Lung microvascular endothelial cell (primary cell): Measurements from ENCODE around the gene SGK1. TPM values are rescaled to one million over a fixed set of nuclear protein-coding genes. Genes with fewer than 3 reads are reported as not detected.
"Not testable (repeated sequence)": the region's sequence is repeated elsewhere in the genome, so short reads cannot be mapped to it uniquely, and the experiment has no call there.

Source experiments
- DNase-seq, 2 donors: peaks; one replicate each; pipeline versions ENCODE4 v3.0.0 to v3.0.0-alpha.2; 2010; ENCODE audit warnings: low read depth in 2 of 2
- total RNA-seq: library from RNA; depleted of rRNA; stranded (reverse); fragments of >200 nt; gene quantifications from 2 replicates; pipeline ENCODE4 v1.2.1, GENCODE V29; 2014

The SGK1 gene
- total RNA-seq, 1 donor from 2014 or later, result 272 TPM

DNA sequence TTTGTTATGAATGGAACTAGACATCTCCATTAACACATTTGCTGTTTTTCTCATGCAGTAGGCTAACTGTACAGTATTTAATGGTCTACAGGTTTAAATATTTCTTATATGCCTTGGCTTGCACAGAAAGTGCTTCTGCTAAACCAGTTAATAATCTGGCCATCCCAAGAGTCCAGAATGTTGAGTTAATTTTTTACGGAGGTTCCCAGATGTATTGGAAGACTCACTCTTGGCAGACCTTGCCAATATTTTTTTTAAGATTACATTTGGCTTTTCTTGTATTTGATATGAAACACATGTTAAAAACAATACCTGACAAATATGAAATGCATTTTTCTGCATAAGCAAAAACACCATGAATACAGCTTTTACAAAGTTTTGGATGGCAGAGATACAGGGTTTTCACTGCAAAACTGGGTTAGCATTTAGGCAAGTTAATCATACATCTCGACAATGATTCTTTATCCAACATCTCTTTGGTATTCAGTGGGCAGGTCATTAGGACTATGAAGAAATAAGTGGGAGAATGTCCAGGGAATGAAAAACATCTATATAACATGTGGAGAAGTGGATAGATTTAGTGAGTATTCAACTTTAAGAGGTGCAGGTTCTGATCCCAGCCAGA is 94.0 kb downstream of the SGK1 start:
- DNase-seq, result no peak

DNA sequence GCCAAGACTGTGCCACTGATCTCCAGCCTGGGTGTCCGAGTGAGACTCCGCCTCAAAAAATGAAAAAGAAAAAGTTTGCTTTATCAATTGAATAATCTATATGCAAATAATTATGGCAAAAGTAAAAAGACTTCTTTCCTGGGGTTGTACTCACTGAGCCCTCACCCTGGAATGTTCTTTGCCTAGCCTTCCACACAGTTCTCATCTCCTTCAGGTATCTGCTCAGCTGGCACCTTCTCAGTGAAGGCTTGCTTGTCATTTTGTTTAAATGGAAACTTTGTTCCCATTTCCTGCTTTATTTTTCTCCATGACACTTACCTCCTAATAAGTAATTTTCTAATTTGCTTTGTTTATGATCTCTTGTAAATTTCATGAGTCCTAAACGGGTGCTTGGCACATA is 96.7 kb downstream of the SGK1 start:
- DNase-seq, result no peak

DNA sequence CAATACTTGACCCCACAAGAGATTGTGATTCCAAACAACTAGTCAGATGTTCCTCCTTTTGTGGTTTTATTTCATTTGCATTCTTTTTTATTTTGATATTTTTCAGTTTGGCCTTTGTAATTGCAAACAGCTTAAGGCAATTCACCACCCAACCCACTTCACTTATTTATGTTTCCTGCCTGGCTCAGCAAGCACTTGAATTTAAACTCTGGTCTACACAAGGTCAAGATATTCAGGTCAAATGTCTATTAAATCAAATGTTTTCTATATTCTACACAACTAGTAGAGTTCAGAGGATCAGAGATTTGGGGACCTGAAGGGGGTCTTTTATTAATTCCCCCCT is 100.1 kb downstream of the SGK1 start:
- DNase-seq, result no peak

DNA sequence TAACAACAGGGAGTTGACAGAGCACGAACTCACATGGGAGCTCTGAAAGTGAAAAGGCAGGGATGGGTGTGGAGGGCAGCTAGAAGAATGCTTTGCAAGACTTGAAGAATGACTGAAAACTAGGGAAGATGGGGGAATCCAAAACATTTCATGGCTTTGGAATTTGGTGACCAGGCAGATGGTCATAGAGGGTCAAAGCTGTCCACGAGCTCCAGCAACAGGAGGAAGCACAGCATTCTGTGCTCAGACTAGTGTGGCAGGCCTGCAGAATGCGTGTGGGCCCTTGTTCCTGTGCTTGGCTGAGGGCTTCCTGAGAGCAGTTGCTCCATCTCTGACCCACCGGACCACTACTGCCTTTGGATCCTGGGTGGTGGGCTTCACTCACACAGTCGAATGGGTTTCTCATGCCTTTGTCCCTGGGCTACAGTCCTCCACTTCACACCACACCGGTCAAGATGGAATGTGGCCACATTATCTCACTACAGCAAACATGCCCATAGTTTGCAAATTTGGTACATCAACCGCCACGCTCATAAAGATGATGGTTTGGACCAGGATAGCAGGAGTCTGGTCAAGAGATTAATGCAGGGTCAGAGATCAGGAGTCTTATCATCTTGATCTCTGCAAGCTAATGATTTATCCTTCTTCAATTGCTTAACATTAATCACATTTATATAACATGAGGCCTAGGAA is 100.7 kb downstream of the SGK1 start:
- DNase-seq, result no peak

DNA sequence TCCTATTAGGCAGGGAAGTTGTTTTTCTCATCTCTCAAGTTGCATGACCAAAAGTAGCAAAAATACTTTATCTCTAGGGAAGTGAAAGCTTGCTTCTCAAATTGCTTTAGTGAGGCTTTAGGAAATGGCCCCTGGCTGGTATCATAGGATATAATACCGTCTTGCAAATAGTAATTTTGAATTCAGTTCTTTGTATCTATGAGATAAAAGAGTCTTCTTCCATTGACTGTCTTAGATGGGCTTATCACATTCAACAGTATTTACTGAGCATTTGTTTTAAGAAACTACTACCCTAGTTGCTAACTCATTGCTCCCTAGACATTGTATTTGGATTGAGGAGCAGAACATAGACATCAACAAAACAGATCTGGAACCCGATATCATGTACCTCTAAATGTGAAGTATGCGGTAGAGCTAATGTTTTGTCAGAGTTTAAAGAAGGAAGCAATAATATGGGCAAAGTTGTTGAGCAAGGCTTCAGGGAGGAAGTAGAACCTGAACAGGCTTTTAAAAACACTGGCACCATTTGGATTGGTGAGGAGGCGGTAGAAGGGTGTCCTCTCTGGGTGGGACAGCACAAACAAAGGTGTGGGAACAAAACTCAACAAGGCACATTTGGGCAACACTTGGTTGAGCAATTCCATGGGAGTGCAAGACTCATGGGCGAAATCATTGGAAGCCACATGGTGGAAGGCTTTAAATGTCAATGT is 101.5 kb downstream of the SGK1 start:
- DNase-seq, result no peak

DNA sequence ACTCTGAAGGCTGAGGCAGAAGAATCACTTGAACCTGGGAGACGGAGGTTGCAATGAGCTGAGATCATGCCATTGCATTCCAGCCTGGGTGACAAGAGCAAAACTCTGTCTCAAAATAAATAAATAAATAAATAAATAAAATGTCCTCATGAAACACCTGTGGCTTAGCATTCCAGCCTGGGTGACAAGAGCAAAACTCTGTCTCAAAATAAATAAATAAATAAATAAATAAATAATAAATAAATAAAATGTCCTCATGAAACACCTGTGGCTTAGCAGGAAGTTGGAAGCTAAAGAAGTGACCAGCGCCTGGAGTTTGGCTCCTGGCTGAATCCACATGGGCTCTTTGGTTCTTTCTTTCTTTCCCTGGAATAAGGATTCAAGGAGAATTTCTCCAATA is 104.5 kb downstream of the SGK1 start:
- DNase-seq, result not testable (repeated sequence)

DNA sequence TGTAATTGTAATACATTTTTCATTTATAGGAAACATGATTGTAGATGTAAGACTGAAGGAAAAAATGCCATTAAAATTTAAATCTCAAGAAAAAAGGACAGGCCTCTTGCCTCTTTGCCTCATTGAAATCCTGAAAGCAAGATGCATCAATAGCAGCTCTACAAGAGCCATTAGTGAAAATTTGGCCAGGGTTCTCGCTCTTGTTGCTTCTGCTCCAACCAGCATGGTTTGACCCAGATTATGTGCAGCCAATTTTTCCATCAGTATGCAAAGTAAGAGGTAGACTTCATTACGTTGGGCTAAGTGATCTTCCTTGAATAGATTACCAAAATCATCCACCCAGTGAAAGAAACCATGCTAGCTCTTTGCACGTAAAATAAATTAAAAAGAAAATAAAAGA is 106.6 kb downstream of the SGK1 start:
- DNase-seq, result no peak

DNA sequence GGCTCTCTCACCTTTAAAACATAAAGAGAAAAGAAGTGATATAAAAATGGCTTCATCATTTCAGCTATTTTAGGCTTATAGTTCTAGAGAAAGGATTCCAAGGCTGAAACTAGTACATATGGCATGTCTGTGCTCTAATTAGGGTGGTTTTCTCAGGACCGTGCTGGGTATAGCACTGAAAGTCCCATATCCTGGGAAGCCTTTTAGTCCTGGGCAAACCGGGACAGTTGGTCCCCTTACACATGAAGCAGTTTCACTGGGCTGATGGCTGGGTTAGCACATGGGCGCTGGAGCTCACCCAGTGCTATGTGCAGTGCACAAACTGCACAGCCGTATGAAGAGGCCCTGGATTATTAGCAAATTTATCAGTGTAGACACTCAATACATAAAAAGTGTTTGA is 110.5 kb downstream of the SGK1 start:
- DNase-seq, result no peak

DNA sequence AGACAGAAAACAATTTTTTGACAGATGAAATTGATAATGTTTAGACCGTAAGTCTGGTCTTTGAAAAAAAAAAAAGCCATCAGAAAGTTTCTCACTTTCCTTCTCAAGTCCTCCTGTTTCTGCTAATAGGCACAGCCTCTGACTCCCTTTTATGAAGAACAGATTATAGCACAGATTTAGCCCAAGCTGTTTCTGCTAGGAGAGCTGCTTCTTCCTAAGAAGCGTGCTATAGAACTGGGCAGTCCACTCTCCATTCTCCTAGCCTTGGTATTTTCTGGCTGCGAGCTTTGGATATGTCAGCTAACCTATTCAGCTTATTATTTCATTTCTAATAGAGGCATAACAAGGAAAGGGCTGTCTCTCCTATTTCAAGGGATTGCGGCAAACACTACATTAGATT is 112.5 kb downstream of the SGK1 start:
- DNase-seq, result no peak

DNA sequence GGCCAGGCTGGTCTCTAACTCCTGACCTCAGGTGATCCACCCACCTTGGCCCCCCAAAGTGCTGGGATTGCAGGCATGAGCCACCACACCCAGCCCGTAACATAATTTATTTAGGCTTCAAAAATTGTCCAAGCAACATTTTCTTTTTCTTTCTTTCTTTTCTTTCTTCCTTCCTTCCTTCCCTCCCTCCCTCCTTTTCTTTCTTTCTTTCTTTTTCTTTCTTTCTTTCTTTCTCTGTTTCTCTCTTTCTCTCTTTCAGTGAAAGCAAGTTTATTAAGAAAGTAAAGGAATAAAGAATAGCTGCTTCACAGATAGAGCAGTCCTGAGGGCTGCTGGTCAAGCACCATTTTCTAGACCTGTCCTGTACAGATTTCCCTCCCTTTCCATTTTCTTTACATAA is 113.2 kb downstream of the SGK1 start:
- DNase-seq, result not testable (repeated sequence)

DNA sequence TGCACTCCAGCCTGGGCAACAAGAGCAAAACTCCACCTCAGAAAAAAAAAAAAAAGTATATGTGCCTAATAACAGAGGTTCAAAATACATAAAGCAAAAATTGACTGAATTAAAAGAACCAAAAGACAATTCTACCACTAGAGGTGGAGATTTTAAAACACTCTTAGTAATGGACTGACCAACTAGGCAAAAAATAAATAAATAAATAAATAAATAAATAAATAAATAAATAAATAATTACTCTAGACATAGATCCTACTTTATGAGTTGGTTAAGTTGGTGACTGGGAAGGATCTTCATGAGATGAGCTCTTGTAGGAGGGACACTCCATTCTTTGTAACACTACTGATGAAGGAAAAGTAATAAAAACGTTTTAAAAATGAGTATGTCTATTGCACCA is 113.9 kb downstream of the SGK1 start:
- no peak for DNase-seq

DNA sequence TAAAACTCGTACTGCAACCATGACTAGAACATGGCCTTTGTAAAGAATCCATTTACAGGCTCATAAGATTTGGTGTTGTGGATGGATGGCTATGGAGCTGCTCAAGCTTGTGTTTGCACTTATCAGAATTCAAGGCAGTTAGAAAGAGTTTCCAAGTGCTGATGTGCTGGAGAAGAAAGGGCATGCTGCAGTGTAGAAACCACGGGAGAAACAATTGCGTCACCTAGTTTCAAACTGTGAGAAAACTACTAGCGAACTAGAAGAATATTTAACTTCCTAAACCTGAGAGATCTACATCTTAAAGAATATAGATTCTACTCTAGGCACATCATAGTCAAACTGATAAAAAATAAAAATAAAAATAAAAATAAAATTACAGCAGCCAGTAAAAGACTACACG is 116.2 kb downstream of the SGK1 start:
- DNase-seq, result no peak

DNA sequence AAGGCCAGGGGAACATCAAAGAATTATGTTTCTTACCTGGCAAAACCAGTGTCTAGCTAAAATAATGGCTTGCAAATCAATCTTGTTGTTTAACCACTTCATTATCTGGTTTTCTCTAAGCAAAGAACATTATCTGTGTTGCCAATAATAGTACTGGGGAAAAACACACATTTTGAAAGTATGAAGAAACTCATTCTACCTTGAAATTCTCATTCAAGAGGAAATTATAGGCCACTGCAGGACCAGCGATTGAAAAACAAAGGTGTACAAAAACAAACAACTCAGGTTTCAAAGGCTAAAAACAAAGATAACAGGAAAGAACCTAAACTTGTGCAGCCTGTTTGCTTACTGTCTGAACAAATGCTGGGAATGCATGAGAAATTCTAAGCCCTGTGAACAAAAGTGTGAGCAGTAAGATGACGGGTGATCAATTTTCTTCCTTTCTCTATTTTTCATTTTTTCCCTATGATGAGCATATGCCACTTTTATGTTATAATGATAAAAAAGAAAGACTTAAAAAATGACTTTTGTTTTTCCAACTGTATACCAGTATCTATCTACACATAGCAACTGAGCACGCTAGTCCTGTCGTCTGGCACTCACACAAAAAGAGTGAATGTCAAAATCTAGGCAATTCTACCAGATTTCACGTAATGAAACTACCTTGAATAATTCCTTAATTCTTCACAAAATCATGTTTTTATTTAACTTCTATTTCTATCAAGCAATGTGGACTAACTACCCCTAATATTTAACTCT is 117.9 kb downstream of the SGK1 start:
- DNase-seq, result no peak

DNA sequence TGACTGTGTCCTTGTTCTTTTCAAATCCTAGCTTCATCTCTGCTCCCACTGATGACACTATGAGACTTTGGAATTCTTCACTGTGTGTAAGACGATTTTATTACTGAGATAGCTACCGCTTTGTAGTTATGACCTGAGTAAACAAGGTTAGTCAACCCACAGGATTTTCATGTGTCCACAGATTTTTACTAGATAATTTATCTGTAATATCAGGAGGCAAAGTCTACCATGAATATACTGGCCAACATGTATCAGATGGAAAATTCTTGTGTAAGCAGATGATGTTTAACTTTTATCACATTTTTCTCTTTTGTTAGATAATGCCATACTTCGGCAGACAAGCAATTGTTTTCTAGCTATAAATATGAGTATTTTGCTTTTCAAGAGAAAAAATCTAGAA is 119.8 kb downstream of the SGK1 start:
- DNase-seq, result no peak

DNA sequence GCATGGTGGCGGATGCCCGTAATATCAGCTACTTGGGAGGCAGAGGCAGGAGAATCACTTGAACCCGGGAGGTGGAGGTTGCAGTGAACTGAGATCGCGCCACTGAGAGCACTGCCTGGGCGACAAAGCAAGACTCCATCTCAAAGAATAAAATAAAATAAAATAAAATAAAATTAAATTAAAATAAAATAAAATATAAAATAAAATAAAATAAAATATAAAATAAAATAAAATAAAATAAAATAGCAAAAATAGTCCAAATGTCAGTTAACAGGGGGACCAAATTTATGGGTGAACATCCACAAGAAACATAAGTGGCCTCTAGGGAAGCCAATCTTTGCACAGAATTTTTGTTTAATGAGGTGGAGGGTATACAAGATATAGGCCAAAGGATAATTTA is 120.2 kb downstream of the SGK1 start:
- not testable (repeated sequence) for DNase-seq

DNA sequence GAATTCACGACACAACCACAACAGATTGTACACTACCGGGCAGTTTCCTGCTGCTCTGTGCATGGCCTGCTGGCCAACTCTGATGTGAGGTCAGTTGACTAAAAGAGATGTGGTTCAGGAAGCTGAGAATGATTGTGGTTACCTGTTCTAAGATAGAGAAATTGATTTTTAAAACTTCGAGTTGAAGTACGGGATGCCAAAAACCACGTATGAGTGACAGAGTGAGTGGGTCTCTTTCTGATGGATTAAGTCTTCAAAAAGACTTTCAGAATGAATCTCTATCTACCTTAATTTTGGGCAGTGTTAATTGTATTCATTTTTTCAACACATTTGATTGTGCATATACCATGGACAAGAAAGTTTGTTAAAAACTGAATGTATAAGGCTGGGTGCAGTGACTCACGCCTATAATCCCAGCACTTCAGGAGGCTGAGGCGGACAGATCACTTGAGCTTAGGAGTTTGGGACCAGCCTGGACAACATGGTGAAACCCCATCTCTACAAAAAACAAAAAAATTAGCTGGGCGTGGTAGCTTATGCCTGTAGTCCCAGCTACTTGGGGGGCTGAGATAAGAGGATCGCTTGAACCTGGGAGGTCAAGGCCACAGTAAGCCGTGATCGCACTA is 121.2 kb downstream of the SGK1 start:
- DNase-seq, result no peak

DNA sequence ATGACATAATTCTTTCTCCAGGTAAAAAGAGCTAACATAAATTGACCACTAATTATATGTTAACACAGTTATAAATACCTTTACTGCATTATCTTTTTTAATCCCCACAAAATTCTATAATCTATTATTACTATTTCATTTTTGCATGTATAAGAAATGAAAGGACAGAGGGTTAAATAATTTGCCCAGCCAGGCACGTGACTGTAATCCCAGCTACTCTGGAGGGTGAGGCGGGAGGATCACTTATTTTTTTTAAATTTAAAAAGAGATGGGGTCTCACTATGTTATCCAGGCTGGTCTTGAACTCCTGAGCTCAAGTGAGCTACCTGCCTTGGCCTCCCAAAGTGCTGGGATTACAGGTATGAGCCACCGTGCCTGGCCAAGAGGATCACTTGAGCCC is 121.9 kb downstream of the SGK1 start:
- DNase-seq, result no peak

DNA sequence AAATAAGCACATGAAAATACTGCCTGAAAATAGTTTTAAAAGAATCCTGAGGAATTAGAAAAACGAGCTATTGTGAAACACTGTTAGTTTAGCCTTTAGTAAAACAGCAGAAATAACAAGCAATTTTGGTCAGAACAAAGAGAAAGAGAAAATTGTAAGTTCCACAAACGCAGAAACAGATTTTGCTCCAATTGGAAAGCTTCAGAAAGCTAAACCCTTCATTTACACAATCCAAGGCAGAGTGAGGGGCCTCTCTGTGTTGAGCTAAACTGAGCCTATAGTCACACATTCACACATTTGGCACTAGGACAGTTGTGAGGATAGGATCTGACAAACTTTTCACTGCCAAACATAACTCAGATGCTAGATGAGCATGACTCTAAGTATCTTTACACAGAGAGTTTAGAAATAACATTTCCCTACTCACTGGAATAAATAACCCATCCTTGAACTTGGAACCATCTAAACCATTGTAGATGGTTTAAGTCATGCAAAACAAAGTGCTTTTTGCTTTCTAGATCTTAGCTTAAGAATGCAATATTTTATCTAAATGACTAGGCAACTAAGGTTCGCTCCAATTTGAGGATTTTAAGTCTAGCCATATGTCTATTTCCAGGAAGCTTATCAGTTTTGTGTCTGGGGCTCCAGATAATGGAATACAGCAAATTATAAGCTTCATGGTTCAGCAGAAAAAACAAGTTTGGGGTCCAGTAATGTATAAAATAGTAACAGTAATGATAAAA is 122.6 kb downstream of the SGK1 start:
- DNase-seq, result peak in 1 of 2 donors; percentile 31

DNA sequence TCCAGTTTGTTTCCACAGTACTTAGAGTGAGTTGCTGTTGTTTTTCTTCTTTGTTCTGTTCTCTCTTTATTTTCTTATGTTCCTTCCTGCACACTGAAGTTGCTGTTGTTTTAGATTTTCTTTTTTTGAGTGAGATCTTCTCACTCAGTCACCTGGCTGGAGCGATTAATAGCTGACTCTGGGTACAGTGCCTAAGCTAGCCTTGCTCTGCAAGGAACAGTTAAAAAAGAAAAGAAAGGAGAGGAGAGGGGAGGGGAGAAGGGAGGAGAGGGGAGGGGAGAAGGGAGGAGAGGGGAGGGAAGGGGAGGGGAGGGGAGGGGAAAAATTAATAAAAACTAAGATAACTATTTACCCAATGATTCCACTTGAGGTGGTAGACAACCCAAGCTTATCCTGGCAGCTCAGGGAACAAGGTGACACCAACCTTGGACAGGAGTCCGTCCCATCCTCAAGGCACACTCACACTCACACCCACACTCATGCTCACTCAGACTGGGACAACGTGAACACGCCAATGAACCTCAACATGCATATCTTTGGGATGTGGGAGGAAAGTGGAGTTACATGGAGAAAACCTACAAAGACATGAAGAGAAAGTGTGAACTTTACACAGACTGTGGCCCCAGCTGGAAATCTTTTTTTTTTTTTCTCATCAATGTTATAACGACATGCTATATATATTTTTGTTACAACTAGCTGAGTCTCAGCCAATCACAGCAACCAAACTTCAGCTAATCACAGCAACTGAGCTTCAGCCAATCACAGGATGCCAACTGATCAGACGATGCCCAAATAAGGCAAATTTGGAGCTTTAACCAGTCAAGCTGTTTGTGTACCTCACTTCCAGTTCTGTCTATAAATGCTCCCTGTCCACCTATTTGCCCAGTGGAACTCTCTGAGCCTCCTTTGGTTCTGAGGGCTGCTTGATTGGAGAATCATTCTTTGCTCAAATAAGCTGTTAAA is 124.1 kb downstream of the SGK1 start:
- no peak for DNase-seq

DNA sequence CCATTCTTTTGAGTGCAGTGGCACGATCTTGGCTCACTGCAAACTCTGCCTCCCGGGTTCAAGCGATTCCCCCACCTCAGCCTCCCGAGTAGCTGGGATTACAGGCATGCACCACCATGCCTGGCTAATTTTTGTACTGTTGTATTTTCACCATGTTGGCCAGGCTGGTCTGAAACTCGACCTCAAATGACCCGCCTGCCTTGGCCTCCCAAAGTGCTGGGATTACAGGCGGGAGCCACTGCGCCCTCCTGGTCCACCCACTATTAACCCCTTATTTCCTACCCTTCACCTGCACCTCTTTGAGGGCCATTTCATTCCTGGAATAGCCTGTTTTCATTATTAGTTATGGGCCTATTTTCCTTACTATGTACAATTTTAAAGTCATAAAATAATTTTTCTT is 125.3 kb downstream of the SGK1 start:
- DNase-seq, result not testable (repeated sequence)
